Measurements from ENCODE around the gene WNK2.

WNK2 gene

GRCh38 chr9:93184432-93185265, 710 bp downstream of the WNK2 start:
- no peak for DNase-seq
- no peaks in the 10 kb centered on the region for H3K9me3 ChIP-seq
- TF ChIP-seq CTCF (IDR thresholded peaks at IDR 0.05), result no peak
- peak overlapping the region; percentile 48 to 50 for H3K4me3 ChIP-seq
- H3K36me3 ChIP-seq, result no peaks in the 10 kb centered on the region
- intact Hi-C loops (cut with DNase I; ENCODE audit: low total_unique reads), result no loop called here
- H3K4me1 ChIP-seq, result peaks cover 0 to 45% (median 21%) of the 10 kb centered on the region in 4 donors
- H3K27me3 ChIP-seq, result peaks cover 0 to 23% of the 10 kb centered on the region in 2 donors
- no peak overlapping the region for H3K27ac ChIP-seq

GRCh38 chr9:93185266-93186214, 1.6 kb downstream of the WNK2 start:
- H3K36me3 ChIP-seq, result no peaks in the 10 kb centered on the region
- peaks cover 0 to 23% of the 10 kb centered on the region in 2 donors for H3K27me3 ChIP-seq
- H3K27ac ChIP-seq, result no peak overlapping the region
- intact Hi-C loops (cut with DNase I; ENCODE audit: low total_unique reads), result no loop called here
- peak overlapping the region; percentile 48 to 50 for H3K4me3 ChIP-seq
- no peaks in the 10 kb centered on the region for H3K9me3 ChIP-seq
- peaks cover 0 to 45% (median 21%) of the 10 kb centered on the region in 4 donors for H3K4me1 ChIP-seq
- DNase-seq, result no peak
- TF ChIP-seq CTCF (IDR thresholded peaks at IDR 0.05), result no peak

DNA sequence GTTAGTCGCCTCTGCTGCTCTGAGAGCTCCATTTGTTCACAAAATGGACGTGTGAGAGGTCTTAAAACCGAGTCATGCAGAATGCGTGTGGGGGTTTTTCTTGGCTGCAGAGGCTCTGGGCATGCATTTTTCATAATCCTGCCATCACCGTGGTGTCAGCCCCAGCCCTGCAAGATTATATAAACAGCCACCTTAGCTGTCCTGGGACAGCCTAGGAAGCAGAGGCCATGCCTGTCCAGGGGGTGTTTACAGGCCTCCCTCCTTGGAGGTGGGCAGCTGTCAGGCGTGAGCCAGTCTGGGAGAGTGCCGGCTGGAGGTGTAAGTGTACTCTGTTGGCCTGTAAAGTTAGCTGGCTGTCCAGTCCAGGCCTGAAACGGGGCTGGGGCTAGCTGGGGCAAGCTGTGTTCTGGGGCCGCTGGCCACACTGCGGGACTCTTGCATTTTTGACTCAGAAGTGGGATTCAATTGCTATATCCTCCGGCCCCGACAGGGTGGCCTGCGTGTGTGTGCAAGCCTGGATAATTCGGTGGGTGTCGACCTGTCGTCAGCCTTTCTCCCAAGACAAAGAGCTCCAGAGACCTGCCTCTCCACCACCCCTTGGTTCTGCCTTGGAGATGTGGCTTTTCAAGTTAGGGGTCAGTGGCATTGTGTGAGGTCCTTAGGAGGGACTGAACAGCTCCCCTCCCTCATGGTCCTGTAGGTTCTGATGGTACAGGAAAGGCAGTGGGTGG, 2.4 kb downstream of the WNK2 start:
- peaks cover 0 to 45% (median 21%) of the 10 kb centered on the region in 4 donors for H3K4me1 ChIP-seq
- H3K4me3 ChIP-seq, result no peak overlapping the region
- no peak overlapping the region for H3K27ac ChIP-seq
- H3K27me3 ChIP-seq, result peaks cover 0 to 23% of the 10 kb centered on the region in 2 donors
- no peaks in the 10 kb centered on the region for H3K9me3 ChIP-seq
- no peaks in the 10 kb centered on the region for H3K36me3 ChIP-seq
- intact Hi-C loops (cut with DNase I; ENCODE audit: low total_unique reads), result no loop called here
- no peak for DNase-seq
- TF ChIP-seq CTCF (IDR thresholded peaks at IDR 0.05), result no peak

GRCh38 chr9:93187047-93187446, 3.1 kb downstream of the WNK2 start:
- Histone ChIP-seq H3K36me3 (no peaks in the 10 kb centered on the region), H3K9me3 (no peaks in the 10 kb centered on the region), H3K27ac (no peak overlapping the region), H3K4me1 (peaks cover 0 to 45% (median 21%) of the 10 kb centered on the region in 4 donors), H3K4me3 (no peak overlapping the region), H3K27me3 (peaks cover 0 to 23% of the 10 kb centered on the region in 2 donors)
- no peak for TF ChIP-seq CTCF (IDR thresholded peaks at IDR 0.05)
- intact Hi-C loops (cut with DNase I; ENCODE audit: low total_unique reads), result no loop called here
- DNase-seq, result no peak

DNA sequence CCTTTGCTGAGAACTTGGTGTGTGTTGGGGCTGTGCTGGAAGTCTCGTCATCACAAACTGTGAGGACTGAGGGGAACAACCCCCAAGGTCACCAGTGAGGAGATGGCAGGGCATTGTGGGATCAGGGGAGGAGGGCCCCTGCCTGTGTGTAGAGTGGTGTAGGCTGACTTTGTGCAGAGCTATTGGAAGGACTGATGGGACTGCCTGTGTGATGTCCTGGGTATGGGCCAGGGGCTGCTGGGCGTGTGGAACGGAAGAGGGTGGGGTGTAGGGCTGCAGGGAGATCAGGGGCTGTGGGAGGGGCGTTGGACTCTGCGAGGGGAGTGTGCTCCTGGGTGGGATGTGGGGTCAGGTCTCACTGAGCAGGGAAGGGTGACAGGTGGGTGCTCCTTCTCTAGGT, 3.6 kb downstream of the WNK2 start:
- intact Hi-C loops (cut with DNase I; ENCODE audit: low total_unique reads), result no loop called here
- Histone ChIP-seq H3K4me1 (peaks cover 0 to 45% (median 21%) of the 10 kb centered on the region in 4 donors), H3K9me3 (no peaks in the 10 kb centered on the region), H3K36me3 (no peaks in the 10 kb centered on the region), H3K4me3 (no peak overlapping the region), H3K27ac (no peak overlapping the region), H3K27me3 (peaks cover 0 to 23% of the 10 kb centered on the region in 2 donors)
- TF ChIP-seq CTCF (IDR thresholded peaks at IDR 0.05), result no peak
- DNase-seq, result no peak
